Measurements from ENCODE around the gene RASGEF1C.

- TF ChIP-seq CTCF (IDR thresholded peaks at IDR 0.05): no peak
- TF ChIP-seq POLR2A (IDR thresholded peaks at IDR 0.05): no peak
Observed at GRCh38 chr5:180214870-180215770, 6.1 kb upstream of the RASGEF1C start.
